ENCODE measurements around the gene CPVL. TPM values are rescaled to one million over a fixed set of nuclear protein-coding genes. Genes with fewer than 3 reads are reported as not detected.

CPVL gene
- total RNA-seq, 1 donor from 2014 or later, result 22.1 TPM

GRCh38 chr7:29053105-29053872, 93.0 kb downstream of the CPVL start:
- no peak overlapping the region for H3K27ac Mint-ChIP-seq
- no peak overlapping the region for H3K4me3 Mint-ChIP-seq (ENCODE audit: low read depth)
- DNase-seq (ENCODE audit: low spot score, unreplicated experiment), result no peak
- TF ChIP-seq CTCF (IDR thresholded peaks at IDR 0.05; ENCODE audit: unreplicated experiment), result no peak
- no peaks in the 10 kb centered on the region for H3K4me1 Mint-ChIP-seq (ENCODE audit: low read depth)
- peaks cover 27% of the 10 kb centered on the region for H3K9me3 Mint-ChIP-seq (ENCODE audit: low read depth)
- H3K36me3 Mint-ChIP-seq (ENCODE audit: insufficient read depth), result peaks cover 6% of the 10 kb centered on the region
- H3K27me3 Mint-ChIP-seq, result no peaks in the 10 kb centered on the region

DNA sequence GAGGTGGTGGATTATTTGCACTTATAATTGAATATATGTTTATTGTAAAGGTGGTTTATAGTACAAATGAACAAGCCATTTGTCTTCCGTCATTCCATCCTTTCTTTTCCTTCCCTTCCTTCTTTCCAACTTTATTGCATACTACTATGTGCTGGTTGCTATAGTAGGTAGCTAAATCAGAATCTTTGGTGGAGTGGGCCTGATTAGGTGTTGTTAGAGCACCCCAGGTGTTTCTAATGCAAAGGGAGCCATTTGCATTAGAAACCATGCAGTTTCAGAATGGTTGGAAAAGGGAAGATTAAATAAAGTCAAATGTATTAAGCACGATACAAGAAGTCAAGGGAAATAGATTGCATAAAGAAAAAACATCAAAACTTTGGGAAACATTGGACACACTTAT, 99.4 kb downstream of the CPVL start:
- no peaks in the 10 kb centered on the region for H3K27me3 Mint-ChIP-seq
- H3K27ac Mint-ChIP-seq, result no peak overlapping the region
- H3K9me3 Mint-ChIP-seq (ENCODE audit: low read depth), result peaks cover 23% of the 10 kb centered on the region
- no peak for DNase-seq (ENCODE audit: low spot score, unreplicated experiment)
- H3K36me3 Mint-ChIP-seq (ENCODE audit: insufficient read depth), result peaks cover 6% of the 10 kb centered on the region
- no peak for TF ChIP-seq CTCF (IDR thresholded peaks at IDR 0.05; ENCODE audit: unreplicated experiment)
- H3K4me1 Mint-ChIP-seq (ENCODE audit: low read depth), result peaks cover 26% of the 10 kb centered on the region
- H3K4me3 Mint-ChIP-seq (ENCODE audit: low read depth), result no peak overlapping the region

DNA sequence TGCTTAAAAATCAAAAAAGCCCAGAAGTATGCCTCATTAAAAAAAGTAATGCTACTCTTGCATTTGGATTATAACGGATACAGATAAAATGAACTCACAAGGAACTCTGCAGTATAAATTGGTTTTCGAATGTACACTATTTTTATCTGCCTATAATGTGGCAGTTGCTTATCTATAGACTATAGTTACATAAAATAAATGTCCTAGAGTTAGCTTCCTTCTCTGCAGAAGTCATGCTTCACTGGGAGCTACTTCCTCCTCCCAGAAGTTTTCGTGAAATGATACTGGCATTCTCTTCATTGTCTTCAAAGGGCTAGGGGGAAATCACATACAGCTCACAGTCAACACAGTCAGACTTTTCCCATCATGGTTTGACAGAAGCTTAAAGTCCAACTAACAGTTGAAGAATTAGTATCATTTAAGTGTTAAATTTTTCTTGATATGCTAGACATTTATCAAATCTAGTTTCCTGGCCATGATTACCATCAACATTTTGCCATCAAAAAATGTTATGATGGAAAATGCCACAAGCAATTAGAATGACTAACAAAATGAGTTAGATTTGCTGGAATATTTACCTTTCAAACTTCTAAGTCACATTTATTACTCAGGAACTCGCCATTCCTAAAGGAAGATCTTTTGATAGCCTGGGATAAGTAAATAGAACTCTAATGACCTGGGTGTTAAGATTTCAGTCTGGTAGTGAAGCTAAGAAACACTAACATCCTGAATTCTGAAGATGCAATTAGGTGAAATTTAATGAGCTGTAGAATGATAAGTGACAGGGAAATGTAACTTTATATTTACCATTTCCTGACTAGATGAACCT, 100.9 kb downstream of the CPVL start:
- no peaks in the 10 kb centered on the region for H3K27me3 Mint-ChIP-seq
- no peak overlapping the region for H3K27ac Mint-ChIP-seq
- peaks cover 3% of the 10 kb centered on the region for H3K36me3 Mint-ChIP-seq (ENCODE audit: insufficient read depth)
- H3K4me3 Mint-ChIP-seq (ENCODE audit: low read depth), result no peak overlapping the region
- peaks cover 30% of the 10 kb centered on the region for H3K4me1 Mint-ChIP-seq (ENCODE audit: low read depth)
- peaks cover 21% of the 10 kb centered on the region for H3K9me3 Mint-ChIP-seq (ENCODE audit: low read depth)
- no peak for DNase-seq (ENCODE audit: low spot score, unreplicated experiment)
- no peak for TF ChIP-seq CTCF (IDR thresholded peaks at IDR 0.05; ENCODE audit: unreplicated experiment)

DNA sequence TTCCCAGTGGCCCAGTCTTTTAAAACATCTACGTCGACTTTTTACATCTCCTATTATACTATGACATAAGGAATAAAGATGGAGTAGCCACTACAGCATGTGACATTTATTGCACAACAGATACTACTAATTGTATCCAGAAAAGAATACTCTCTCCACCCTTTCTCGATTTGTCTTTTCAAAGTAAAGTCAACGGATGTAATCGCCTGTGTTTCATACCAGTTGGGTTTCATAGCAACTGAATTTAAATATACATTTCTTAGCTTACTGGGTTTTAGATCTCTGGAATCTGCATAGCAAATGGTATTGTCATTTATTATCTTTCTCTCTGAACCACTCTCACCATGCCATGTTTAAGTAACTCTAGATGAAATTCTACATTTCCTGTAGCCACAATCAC, 101.8 kb downstream of the CPVL start:
- Mint-ChIP-seq H3K27ac (no peak overlapping the region), H3K4me1 (ENCODE audit: low read depth) (peaks cover 35% of the 10 kb centered on the region), H3K9me3 (ENCODE audit: low read depth) (peaks cover 16% of the 10 kb centered on the region), H3K27me3 (no peaks in the 10 kb centered on the region), H3K4me3 (ENCODE audit: low read depth) (no peak overlapping the region), H3K36me3 (ENCODE audit: insufficient read depth) (no peaks in the 10 kb centered on the region)
- DNase-seq (ENCODE audit: low spot score, unreplicated experiment), result no peak
- no peak for TF ChIP-seq CTCF (IDR thresholded peaks at IDR 0.05; ENCODE audit: unreplicated experiment)

- no peak for TF ChIP-seq CTCF (IDR thresholded peaks at IDR 0.05; ENCODE audit: unreplicated experiment)
- no peaks in the 10 kb centered on the region for H3K36me3 Mint-ChIP-seq (ENCODE audit: insufficient read depth)
- H3K4me3 Mint-ChIP-seq (ENCODE audit: low read depth), result no peak overlapping the region
- H3K27me3 Mint-ChIP-seq, result no peaks in the 10 kb centered on the region
- peaks cover 8% of the 10 kb centered on the region for H3K9me3 Mint-ChIP-seq (ENCODE audit: low read depth)
- DNase-seq (ENCODE audit: low spot score, unreplicated experiment), result no peak
- peaks cover 38% of the 10 kb centered on the region for H3K4me1 Mint-ChIP-seq (ENCODE audit: low read depth)
- peak overlapping the region; percentile 17 for H3K27ac Mint-ChIP-seq
Measured at GRCh38 chr7:29043576-29043975, 102.8 kb downstream of the CPVL start.

Measured in progenitor cell of endocrine pancreas (in vitro differentiated cells).